HG03159 (cell line): Measurements from ENCODE around the gene IPO9.

ENCODE experiments used
- ATAC-seq: cut with Tn5 transposase; IDR thresholded peaks from one replicate; pipeline ENCODE4 v1.9.1; 2021; ENCODE audit warnings: mild to moderate bottlenecking, moderate library complexity; ENCODE audit not compliant: unreplicated experiment

IPO9 gene

GRCh38 chr1:201828820-201829774 lies at the start of gene IPO9:
TSS of gene IPO9 (plus strand) at chr1:201829157. CDS start at chr1:201829210, 53 bp downstream.
- ATAC-seq = peak; percentile 84

DNA sequence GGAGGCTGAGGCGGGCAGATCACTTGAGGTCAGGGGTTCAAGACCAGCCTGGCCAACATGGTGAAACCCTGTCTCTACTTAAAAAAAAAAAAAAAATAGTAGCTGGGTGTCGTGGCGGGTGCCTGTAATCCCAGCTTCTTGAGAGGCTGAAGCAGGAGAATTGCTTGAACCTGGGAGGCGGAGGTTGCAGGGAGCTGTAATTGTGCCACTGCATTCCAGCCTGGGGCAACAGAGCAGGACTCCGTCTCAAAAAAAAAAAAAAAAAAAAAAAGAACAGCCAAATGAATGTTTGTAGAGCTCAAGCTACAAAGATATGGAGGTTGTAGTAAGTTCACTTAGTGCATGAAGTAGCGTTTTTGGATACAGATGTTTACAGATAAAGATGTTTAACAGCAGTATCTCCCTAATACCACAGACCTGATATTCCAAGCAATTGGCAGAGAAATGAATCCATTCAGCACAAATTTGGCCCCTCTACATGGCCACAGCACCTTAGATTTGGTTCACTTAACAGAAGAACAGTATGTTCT lies 49.5 kb upstream of the IPO9 start:
- ATAC-seq = no peak

- ATAC-seq = no peak
These were observed 48.0 kb upstream of the IPO9 start for GRCh38 chr1:201780952-201781351.

DNA sequence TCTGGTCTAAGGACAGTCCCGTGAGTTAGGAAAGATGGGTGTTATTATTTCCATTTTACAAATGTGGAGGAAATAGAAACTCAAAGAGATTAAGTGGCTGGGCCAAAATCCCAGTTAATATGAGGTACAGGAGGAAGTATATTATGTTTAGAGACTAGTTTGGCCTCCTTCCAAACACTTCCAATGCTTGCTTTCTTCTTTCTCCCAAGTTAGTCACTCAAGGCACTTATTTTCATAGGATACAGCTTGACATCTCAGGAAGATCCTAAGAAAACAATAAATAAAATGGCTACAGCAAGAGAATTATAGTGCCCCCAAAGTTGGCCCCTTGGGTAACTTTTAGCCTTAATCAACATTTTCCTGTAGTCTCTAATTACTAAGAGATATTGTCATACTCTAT lies 47.5 kb upstream of the IPO9 start:
- no peak for ATAC-seq

- no peak for ATAC-seq
These were observed 46.6 kb upstream of the IPO9 start for GRCh38 chr1:201782353-201782752.

GRCh38 chr1:201783058-201783457 lies 45.9 kb upstream of the IPO9 start:
- no peak for ATAC-seq

GRCh38 chr1:201783572-201783971 lies 45.4 kb upstream of the IPO9 start:
- no peak for ATAC-seq

DNA sequence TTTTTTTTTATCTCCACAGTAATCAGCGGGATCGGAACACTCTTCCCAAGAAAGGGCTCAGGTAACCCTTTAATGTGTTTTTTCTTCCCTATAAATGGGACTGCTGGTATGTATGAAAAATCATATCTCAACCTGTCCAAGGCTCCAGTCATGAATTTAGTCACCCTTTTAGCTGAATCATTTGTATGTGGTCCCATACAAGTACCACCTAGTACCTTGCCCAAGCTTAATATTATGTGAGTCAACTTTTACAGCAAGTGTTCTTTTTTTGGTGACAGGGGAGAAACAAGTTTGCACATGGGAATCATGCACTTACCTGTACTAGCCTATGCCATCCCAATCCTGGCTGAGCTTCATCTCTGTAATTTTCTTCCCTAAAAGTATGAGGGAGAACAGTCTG lies 43.7 kb upstream of the IPO9 start:
- ATAC-seq = no peak

GRCh38 chr1:201786824-201787223 lies 42.1 kb upstream of the IPO9 start:
- ATAC-seq = no peak

GRCh38 chr1:201788296-201788695 lies 40.7 kb upstream of the IPO9 start:
- no peak for ATAC-seq

- no peak for ATAC-seq
These were observed 39.7 kb upstream of the IPO9 start for GRCh38 chr1:201789245-201789644.

DNA sequence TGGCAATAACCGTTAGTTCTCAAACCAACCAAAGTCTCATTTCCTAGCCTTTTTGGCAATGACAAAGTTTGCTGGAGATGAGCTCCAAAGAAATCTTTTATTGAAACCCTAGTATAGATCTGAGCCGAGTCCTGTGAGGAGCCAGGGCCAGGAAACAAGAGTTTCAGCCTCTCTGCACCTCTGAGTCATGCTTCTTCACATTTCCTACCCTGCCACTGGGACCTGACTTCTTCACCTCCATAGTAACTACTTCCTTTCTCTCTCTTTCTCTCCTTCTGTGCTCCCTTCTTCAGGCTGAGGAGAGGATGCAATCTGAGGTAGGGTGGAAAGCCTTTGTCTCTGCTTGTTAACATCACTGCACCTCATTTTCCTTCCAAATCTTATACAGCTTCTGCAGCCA lies 38.7 kb upstream of the IPO9 start:
- ATAC-seq = no peak

DNA sequence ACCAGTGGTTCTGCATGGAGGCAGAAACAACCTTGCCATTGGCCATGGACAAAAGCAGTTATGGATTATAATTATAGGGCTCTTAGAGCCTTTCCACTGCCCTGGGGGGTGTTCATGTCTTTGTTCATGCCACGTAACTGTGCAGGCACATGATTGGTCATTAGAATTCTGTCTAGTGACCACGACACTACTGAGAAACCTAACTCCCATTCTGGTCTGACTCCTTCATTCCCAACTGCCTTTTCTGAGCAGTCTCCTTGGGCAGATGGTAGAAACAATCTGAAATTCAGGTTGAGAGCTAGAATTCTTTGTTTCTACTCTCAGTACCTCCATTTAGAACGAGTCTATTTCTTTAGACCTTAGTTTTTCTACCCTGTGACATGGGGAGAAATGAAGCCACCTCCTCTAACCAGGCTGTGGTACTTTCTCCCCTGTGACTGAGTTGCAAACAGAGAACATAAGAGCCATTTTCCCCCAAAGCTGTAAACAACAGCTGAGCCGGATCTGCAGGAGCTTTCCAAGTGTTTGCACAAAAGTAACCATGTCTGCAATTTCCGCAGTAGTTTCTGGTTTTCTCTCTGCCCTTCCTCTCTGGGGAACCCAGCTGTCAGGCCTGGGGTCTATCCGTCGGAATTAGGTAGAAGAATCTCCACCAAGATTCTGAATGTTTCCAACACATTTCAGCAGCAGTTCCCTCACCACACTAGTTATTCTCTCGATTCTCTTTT lies 37.7 kb upstream of the IPO9 start:
- no peak for ATAC-seq

DNA sequence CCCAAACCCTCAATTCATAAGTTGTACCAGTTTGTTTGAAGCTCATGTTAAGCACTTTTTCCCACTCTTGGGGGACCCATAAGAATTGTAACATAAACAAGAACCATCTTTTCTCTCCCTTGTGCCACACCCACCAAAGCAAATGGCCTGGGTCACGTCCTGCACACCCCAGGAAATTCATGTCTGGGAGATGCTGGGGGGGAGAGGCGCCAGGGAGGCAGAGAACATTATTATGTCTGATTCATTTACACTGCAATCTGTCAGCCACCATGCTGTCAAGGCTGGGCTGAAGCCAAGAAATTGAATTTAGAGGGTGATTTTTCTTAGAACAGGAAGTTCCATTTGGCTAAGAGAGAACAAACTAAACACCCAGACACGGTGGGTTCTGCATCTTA lies 37.2 kb upstream of the IPO9 start:
- ATAC-seq = no peak

- no peak for ATAC-seq
These were observed 36.2 kb upstream of the IPO9 start for GRCh38 chr1:201792534-201793305.

GRCh38 chr1:201793306-201793925 lies 35.5 kb upstream of the IPO9 start:
- ATAC-seq = no peak

- ATAC-seq = no peak
These were observed 33.9 kb upstream of the IPO9 start for GRCh38 chr1:201795066-201795465.

DNA sequence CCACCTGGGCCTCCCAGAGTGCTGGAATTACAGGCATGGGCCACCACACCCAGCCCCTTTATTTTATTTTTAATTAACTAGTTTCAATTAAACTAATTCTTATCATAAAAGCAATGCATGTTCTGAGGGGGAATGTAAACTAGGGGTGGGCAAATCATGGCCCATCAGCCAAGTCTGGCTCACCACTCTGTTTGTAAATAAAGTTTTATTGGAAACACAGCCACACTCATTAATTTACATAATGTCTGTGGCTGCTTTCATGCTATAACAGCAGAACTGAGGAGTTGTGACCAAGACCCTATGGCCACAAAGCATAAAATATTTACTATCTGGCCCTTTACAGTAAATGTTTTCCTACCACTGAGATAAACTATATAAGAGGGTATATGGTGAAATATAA lies 28.7 kb upstream of the IPO9 start:
- ATAC-seq = no peak

- no peak for ATAC-seq
These were observed 22.2 kb upstream of the IPO9 start for GRCh38 chr1:201806801-201807200.

DNA sequence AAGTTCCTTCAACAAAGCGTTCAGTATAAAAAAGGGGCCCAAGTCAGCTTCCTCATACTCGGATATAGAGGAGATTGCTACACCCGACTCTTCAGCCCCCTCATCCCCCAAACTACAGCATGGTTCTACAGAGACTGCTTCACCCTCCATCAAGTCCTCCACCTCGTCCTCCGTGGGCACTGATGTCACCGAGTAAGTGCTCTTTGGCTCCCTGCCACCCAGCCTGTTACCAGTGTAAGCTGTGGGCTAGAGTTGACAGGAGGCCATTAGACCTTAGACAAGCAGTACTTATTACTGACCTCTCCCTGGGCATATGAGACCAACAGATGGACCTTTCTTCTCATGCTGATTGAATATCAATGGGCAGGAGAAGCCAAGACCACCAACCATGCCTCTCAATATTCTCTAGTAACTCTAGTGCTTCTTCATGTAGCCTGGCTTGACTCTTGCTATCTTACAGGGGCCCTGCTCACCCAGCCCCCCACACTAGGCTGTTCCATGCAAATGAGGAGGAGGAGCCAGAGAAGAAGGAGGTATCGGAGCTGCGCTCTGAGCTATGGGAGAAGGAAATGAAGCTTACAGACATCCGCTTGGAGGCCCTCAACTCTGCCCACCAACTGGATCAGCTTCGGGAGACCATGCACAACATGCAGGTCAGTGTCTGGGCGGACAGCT lies 20.9 kb upstream of the IPO9 start:
- ATAC-seq = no peak
